ENCODE data around the gene CSH1.
"Not testable (repeated sequence)": the region's sequence is repeated elsewhere in the genome, so short reads cannot be mapped to it uniquely, and the experiment has no call there.

Gene CSH1

GRCh38 chr17:63898899-63899798 is 2.8 kb upstream of the CSH1 start:
- not testable (repeated sequence) for DNase-seq

- DNase-seq, result not testable (repeated sequence)
Observed at GRCh38 chr17:63894821-63895220, 1.6 kb downstream of the CSH1 start.

- DNase-seq, result not testable (repeated sequence)
Observed at GRCh38 chr17:63894021-63894420, 2.4 kb downstream of the CSH1 start.

- not testable (repeated sequence) for DNase-seq
Observed at GRCh38 chr17:63892316-63893037, 3.9 kb downstream of the CSH1 start.

- DNase-seq, result not testable (repeated sequence)
Observed at GRCh38 chr17:63889026-63889848, 7.1 kb downstream of the CSH1 start.

GRCh38 chr17:63885119-63885518 is 11.3 kb downstream of the CSH1 start:
- not testable (repeated sequence) for DNase-seq

GRCh38 chr17:63882626-63883126 is 13.7 kb downstream of the CSH1 start:
- DNase-seq, result not testable (repeated sequence)

GRCh38 chr17:63881935-63882601 is 14.3 kb downstream of the CSH1 start, which contains the start of gene GH2:
GH2 (minus strand) TSS chr17:63881944; CDS start chr17:63881801, 143 bp downstream.
- no peak for DNase-seq

GRCh38 chr17:63881337-63881736 is 15.0 kb downstream of the CSH1 start:
- not testable (repeated sequence) for DNase-seq

- DNase-seq, result no peak
Observed at GRCh38 chr17:63880706-63881105, 15.7 kb downstream of the CSH1 start.

GRCh38 chr17:63878413-63878812 is 18.0 kb downstream of the CSH1 start:
- DNase-seq, result not testable (repeated sequence)

- not testable (repeated sequence) for DNase-seq
Observed at GRCh38 chr17:63874693-63875092, 21.7 kb downstream of the CSH1 start.

GRCh38 chr17:63874061-63874626 is 22.2 kb downstream of the CSH1 start:
- not testable (repeated sequence) for DNase-seq

GRCh38 chr17:63873577-63873976 is 22.8 kb downstream of the CSH1 start, which contains the start of gene CSH2:
CSH2 (minus strand) TSS chr17:63873677; CDS start chr17:63873614, 63 bp downstream.
- not testable (repeated sequence) for DNase-seq

- DNase-seq, result not testable (repeated sequence)
Observed at GRCh38 chr17:63871646-63872365, 24.6 kb downstream of the CSH1 start.

- DNase-seq, result not testable (repeated sequence)
Observed at GRCh38 chr17:63870292-63870665, 26.1 kb downstream of the CSH1 start.

GRCh38 chr17:63869491-63870291 is 26.7 kb downstream of the CSH1 start:
- DNase-seq, result not testable (repeated sequence)

GRCh38 chr17:63866625-63867024 is 29.7 kb downstream of the CSH1 start:
- not testable (repeated sequence) for DNase-seq

GRCh38 chr17:63859257-63859656 is 37.1 kb downstream of the CSH1 start:
- DNase-seq, result no peak

GRCh38 chr17:63856425-63856824 is 39.9 kb downstream of the CSH1 start:
- DNase-seq, result not testable (repeated sequence)
